ENCODE measurements around the gene C15orf62. TPM values are rescaled to one million over a fixed set of nuclear protein-coding genes. Genes with fewer than 3 reads are reported as not detected.
A peak's percentile ranks its signal among the peaks of the same experiment; 100 is the strongest.

The C15orf62 gene
- total and polyA plus RNA-seq, 2 donors (not counting 1 experiment from before 2014, with no cell fraction given): 0.02 to 0.17 TPM

DNA sequence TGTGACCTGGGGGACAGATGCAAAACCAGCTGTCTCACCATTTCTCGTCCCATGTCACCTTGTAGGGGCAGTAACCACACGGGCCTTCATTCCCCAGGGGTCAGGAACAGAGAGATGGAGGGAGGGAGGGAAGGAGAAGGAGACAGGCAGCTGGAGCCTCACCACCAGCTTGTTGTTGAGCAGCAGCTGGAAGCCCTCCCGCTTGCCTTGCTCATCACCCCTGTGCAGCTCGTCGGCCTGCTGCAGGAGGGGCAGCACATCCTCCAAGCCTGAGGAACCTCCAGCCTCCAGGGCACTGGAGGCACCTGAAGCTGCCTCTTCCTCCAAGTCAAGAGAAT lies 25.0 kb upstream of the C15orf62 start:
- H3K4me3 ChIP-seq (replicated peaks in 1 of 4; ENCODE audit: control extremely low read depth in 1 of 4, insufficient read depth in 1 of 4, low read depth in 3 of 4, low read length in 4 of 4): no peak overlapping the region
- DNase-seq (ENCODE audit: low read depth in 2 of 2): no peak
- no peak overlapping the region for H3K4me2 ChIP-seq (ENCODE audit: extremely low read depth, insufficient read depth, low read length)
- peak overlapping the region; percentile 51 for H3K27ac ChIP-seq (ENCODE audit: insufficient read depth, low read length)
- H3K9ac ChIP-seq (ENCODE audit: insufficient read depth, low read length): no peak overlapping the region
- TF ChIP-seq EZH2 (IDR thresholded peaks at IDR 0.05; ENCODE audit: low read length, missing control alignments): no peak
- TF ChIP-seq CTCF (conservative IDR thresholded peaks at IDR 0.05 in 1 of 2, IDR thresholded peaks at IDR 0.05 in 1 of 2; ENCODE audit: low read depth in 1 of 2, low read length in 2 of 2): no peak
- H4K20me1 ChIP-seq (ENCODE audit: control insufficient read depth, extremely low read depth, insufficient read depth, low read length): no peaks in the 10 kb centered on the region
- no peaks in the 10 kb centered on the region for H3K27me3 ChIP-seq (ENCODE audit: control insufficient read depth, insufficient read depth, low read length)
- peaks cover 7% of the 10 kb centered on the region for H3K36me3 ChIP-seq (ENCODE audit: control insufficient read depth, insufficient read depth, low read length)
- no peaks in the 10 kb centered on the region for H3K9me3 ChIP-seq (ENCODE audit: control insufficient read depth, insufficient read depth, low read depth, low read length)
- no peaks in the 10 kb centered on the region for H3K79me2 ChIP-seq (ENCODE audit: control insufficient read depth, insufficient read depth, low read length)
- no peak overlapping the region for H2AFZ ChIP-seq (ENCODE audit: low read length)
- peaks cover 17% of the 10 kb centered on the region for H3K4me1 ChIP-seq (ENCODE audit: control insufficient read depth, extremely low read depth, insufficient read depth, low read length)

DNA sequence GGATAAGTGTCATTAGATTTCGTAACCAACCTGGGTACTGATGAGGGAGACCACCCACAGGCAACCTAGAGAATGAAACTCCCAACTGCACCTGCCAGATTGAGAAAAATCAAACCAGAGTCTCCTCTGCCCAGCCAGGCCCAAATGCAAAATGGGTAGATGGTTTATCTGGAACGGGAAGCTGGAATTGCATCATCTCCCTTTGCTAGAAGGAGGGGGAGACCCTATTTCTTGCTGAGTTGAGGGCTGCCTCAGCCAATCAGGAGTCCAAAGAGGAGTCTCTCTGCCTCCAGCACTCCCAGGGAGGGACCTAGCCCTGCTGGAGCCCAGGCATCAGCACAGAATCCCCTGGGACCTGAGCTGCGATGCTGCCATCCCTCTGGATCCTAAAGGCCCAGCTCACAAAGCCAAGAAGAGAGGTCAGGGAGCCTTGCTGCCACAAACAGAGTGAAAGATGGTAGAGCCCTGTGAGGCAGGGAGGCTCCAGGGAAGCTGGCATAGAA lies 22.8 kb upstream of the C15orf62 start:
- H3K36me3 ChIP-seq (ENCODE audit: control insufficient read depth, insufficient read depth, low read length): peaks cover 8% of the 10 kb centered on the region
- TF ChIP-seq EZH2 (IDR thresholded peaks at IDR 0.05; ENCODE audit: low read length, missing control alignments): no peak
- no peak for TF ChIP-seq CTCF (conservative IDR thresholded peaks at IDR 0.05 in 1 of 2, IDR thresholded peaks at IDR 0.05 in 1 of 2; ENCODE audit: low read depth in 1 of 2, low read length in 2 of 2)
- no peak overlapping the region for H3K27ac ChIP-seq (ENCODE audit: insufficient read depth, low read length)

DNA sequence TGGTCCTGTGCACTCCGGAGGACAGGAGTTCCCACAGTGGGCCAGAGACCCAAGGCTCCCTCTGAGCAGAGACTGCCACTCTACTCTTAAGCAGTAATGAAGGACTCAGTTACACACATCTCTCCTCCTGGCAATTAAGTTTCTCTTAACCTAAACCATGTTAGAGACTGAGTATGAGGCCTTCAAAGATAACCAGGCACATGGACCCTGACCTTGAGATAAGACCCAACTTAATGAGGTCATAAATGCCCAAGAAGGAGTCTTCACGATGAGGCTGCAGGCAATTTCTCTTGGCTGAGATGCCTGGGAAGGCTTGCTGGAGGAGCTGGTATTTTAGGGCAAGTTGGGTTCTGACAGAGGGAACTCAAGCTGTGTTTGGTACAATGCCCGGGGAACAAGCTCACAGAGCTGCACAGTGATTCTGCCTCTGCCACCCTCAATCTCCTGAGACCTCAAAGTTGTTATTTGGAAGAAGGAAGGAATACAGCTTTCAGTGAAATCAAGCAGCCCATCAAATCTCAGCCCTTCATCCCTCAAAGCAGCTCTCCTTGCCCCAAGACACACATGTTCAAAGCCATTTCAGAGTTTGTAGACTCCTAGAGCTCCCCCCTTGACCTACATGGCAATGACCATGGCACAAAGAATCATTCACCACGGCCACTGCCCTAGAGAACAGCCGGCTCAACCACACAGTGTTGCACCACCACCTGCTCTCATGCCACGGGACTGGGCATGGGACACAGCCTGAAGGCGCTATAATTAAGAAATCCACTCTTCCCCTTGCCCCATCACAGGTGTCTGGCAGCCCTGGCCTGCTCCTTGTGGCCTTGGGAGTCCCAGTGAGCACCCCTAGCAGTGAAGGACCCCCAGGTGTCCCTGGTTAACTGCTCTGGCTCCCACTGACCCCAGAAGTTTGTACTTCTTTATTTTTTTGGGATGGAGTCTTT lies 21.8 kb upstream of the C15orf62 start:
- H3K4me2 ChIP-seq (ENCODE audit: extremely low read depth, insufficient read depth, low read length): no peak overlapping the region
- no peaks in the 10 kb centered on the region for H3K27me3 ChIP-seq (ENCODE audit: control insufficient read depth, insufficient read depth, low read length)
- H3K4me3 ChIP-seq (replicated peaks in 1 of 4; ENCODE audit: control extremely low read depth in 1 of 4, insufficient read depth in 1 of 4, low read depth in 3 of 4, low read length in 4 of 4): no peak overlapping the region
- no peak overlapping the region for H3K9ac ChIP-seq (ENCODE audit: insufficient read depth, low read length)
- H3K79me2 ChIP-seq (ENCODE audit: control insufficient read depth, insufficient read depth, low read length): peaks cover 2% of the 10 kb centered on the region
- no peaks in the 10 kb centered on the region for H3K9me3 ChIP-seq (ENCODE audit: control insufficient read depth, insufficient read depth, low read depth, low read length)
- H4K20me1 ChIP-seq (ENCODE audit: control insufficient read depth, extremely low read depth, insufficient read depth, low read length): no peaks in the 10 kb centered on the region
- TF ChIP-seq EZH2 (IDR thresholded peaks at IDR 0.05; ENCODE audit: low read length, missing control alignments): no peak
- no peak for TF ChIP-seq CTCF (conservative IDR thresholded peaks at IDR 0.05 in 1 of 2, IDR thresholded peaks at IDR 0.05 in 1 of 2; ENCODE audit: low read depth in 1 of 2, low read length in 2 of 2)
- DNase-seq (ENCODE audit: low read depth in 2 of 2): no peak
- peaks cover 8% of the 10 kb centered on the region for H3K36me3 ChIP-seq (ENCODE audit: control insufficient read depth, insufficient read depth, low read length)
- no peak overlapping the region for H2AFZ ChIP-seq (ENCODE audit: low read length)
- no peak overlapping the region for H3K27ac ChIP-seq (ENCODE audit: insufficient read depth, low read length)
- peaks cover 17% of the 10 kb centered on the region for H3K4me1 ChIP-seq (ENCODE audit: control insufficient read depth, extremely low read depth, insufficient read depth, low read length)

More for the DNA sequence above, 22.8 kb upstream of the C15orf62 start:
- Histone ChIP-seq H3K79me2 (ENCODE audit: control insufficient read depth, insufficient read depth, low read length) (no peaks in the 10 kb centered on the region), H3K9ac (ENCODE audit: insufficient read depth, low read length) (no peak overlapping the region), H3K4me1 (ENCODE audit: control insufficient read depth, extremely low read depth, insufficient read depth, low read length) (peaks cover 17% of the 10 kb centered on the region), H3K9me3 (ENCODE audit: control insufficient read depth, insufficient read depth, low read depth, low read length) (no peaks in the 10 kb centered on the region), H3K27me3 (ENCODE audit: control insufficient read depth, insufficient read depth, low read length) (no peaks in the 10 kb centered on the region), H3K4me2 (ENCODE audit: extremely low read depth, insufficient read depth, low read length) (no peak overlapping the region), H4K20me1 (ENCODE audit: control insufficient read depth, extremely low read depth, insufficient read depth, low read length) (no peaks in the 10 kb centered on the region), H2AFZ (ENCODE audit: low read length) (no peak overlapping the region), H3K4me3 (replicated peaks in 1 of 4; ENCODE audit: control extremely low read depth in 1 of 4, insufficient read depth in 1 of 4, low read depth in 3 of 4, low read length in 4 of 4) (no peak overlapping the region)
- peak in 1 of 2 donors; percentile 68 for DNase-seq (ENCODE audit: low read depth in 2 of 2)

Measured in fibroblast of lung (primary cell).